Measurements from ENCODE around the gene UBE2E3.

UBE2E3 gene

GRCh38 chr2:181066333-181066732 is 85.9 kb downstream of the UBE2E3 start:
- TF ChIP-seq CTCF (IDR thresholded peaks at IDR 0.05): no peak
- Histone ChIP-seq H3K27me3 (no peaks in the 10 kb centered on the region), H3K4me1 (ENCODE audit: control insufficient read depth in 1 of 2, insufficient read depth in 1 of 2, low read depth in 1 of 2, low read length in 1 of 2) (no peaks in the 10 kb centered on the region)

GRCh38 chr2:181070119-181070835 is 89.9 kb downstream of the UBE2E3 start:
- H3K36me3 ChIP-seq: no peaks in the 10 kb centered on the region
- H3K4me1 ChIP-seq (ENCODE audit: control insufficient read depth in 1 of 2, insufficient read depth in 1 of 2, low read depth in 1 of 2, low read length in 1 of 2): no peaks in the 10 kb centered on the region
- no peaks in the 10 kb centered on the region for H3K9me3 ChIP-seq
- H3K4me3 ChIP-seq (ENCODE audit: low read depth in 1 of 2, low read length in 1 of 2): no peak overlapping the region
- TF ChIP-seq CTCF (IDR thresholded peaks at IDR 0.05): no peak
- no peaks in the 10 kb centered on the region for H3K27me3 ChIP-seq
- H3K27ac ChIP-seq: no peak overlapping the region

More at GRCh38 chr2:181066333-181066732, 85.9 kb downstream of the UBE2E3 start:
- Histone ChIP-seq H3K27ac (no peak overlapping the region), H3K4me3 (ENCODE audit: low read depth in 1 of 2, low read length in 1 of 2) (no peak overlapping the region), H3K9me3 (no peaks in the 10 kb centered on the region), H3K36me3 (no peaks in the 10 kb centered on the region)

- H3K9me3 ChIP-seq: no peaks in the 10 kb centered on the region
- no peak overlapping the region for H3K4me3 ChIP-seq (ENCODE audit: low read depth in 1 of 2, low read length in 1 of 2)
- H3K27me3 ChIP-seq: no peaks in the 10 kb centered on the region
- no peaks in the 10 kb centered on the region for H3K4me1 ChIP-seq (ENCODE audit: control insufficient read depth in 1 of 2, insufficient read depth in 1 of 2, low read depth in 1 of 2, low read length in 1 of 2)
- no peak overlapping the region for H3K27ac ChIP-seq
- no peaks in the 10 kb centered on the region for H3K36me3 ChIP-seq
- no peak for TF ChIP-seq CTCF (IDR thresholded peaks at IDR 0.05)
These were observed 90.4 kb downstream of the UBE2E3 start for GRCh38 chr2:181070836-181071200.

- no peak overlapping the region for H3K4me3 ChIP-seq (ENCODE audit: low read depth in 1 of 2, low read length in 1 of 2)
- no peaks in the 10 kb centered on the region for H3K9me3 ChIP-seq
- no peaks in the 10 kb centered on the region for H3K27me3 ChIP-seq
- no peaks in the 10 kb centered on the region for H3K36me3 ChIP-seq
- H3K27ac ChIP-seq: no peak overlapping the region
- peaks cover 0 to 6% of the 10 kb centered on the region in 2 experiments for H3K4me1 ChIP-seq (ENCODE audit: control insufficient read depth in 1 of 2, insufficient read depth in 1 of 2, low read depth in 1 of 2, low read length in 1 of 2)
- no peak for TF ChIP-seq CTCF (IDR thresholded peaks at IDR 0.05)
These were observed 92.3 kb downstream of the UBE2E3 start for GRCh38 chr2:181072486-181073235.

- Histone ChIP-seq H3K36me3 (no peaks in the 10 kb centered on the region), H3K27me3 (no peaks in the 10 kb centered on the region), H3K9me3 (no peaks in the 10 kb centered on the region), H3K27ac (no peak overlapping the region), H3K4me1 (ENCODE audit: control insufficient read depth in 1 of 2, insufficient read depth in 1 of 2, low read depth in 1 of 2, low read length in 1 of 2) (peaks cover 5 to 15% of the 10 kb centered on the region in 2 experiments), H3K4me3 (ENCODE audit: low read depth in 1 of 2, low read length in 1 of 2) (no peak overlapping the region)
- TF ChIP-seq CTCF (IDR thresholded peaks at IDR 0.05): no peak
These were observed 93.5 kb downstream of the UBE2E3 start for GRCh38 chr2:181073896-181074295.
